DOHH2 (cell line): ENCODE measurements around the gene CACNA1B.

Experiments
- CTCF ChIP-seq: fragments of 200-600 bp; sonication (generic); IDR thresholded peaks from one replicate; pipeline ENCODE4 v1.5.1; 2014; ENCODE audit warnings: antibody characterized with exemption, mild to moderate bottlenecking, low read depth, low read length; ENCODE audit not compliant: poor library complexity, severe bottlenecking
- EZH2phosphoT487 ChIP-seq: fragments of 200-600 bp; sonication (generic); IDR thresholded peaks from 2 replicates; pipeline ENCODE4 v1.6.1; 2017; ENCODE audit warnings: borderline replicate concordance, mild to moderate bottlenecking, antibody characterized with exemption, low read length, moderate library complexity, mixed read lengths

GRCh38 chr9:138101444-138102234 is 224.1 kb downstream of the CACNA1B start:
- no peak for TF ChIP-seq CTCF
- no peak for TF ChIP-seq EZH2phosphoT487
